ENCODE measurements around the gene ABR.

ABR gene

GRCh38 chr17:1120596-1121441, 59.0 kb downstream of the ABR start:
- TF ChIP-seq CTCF (IDR thresholded peaks at IDR 0.05; ENCODE audit: low read depth, low read length) (no peak), MYC (IDR thresholded peaks at IDR 0.05; ENCODE audit: low read depth, low read length) (no peak)

GRCh38 chr17:1119924-1120323, 59.9 kb downstream of the ABR start:
- no peak for DNase-seq (ENCODE audit: low read depth)
- H3K4me3 ChIP-seq (ENCODE audit: low read depth, low read length): no peak overlapping the region
- TF ChIP-seq MYC (IDR thresholded peaks at IDR 0.05; ENCODE audit: low read depth, low read length): no peak
- TF ChIP-seq MAX (IDR thresholded peaks at IDR 0.05; ENCODE audit: low read depth, low read length): no peak
- TF ChIP-seq CTCF (IDR thresholded peaks at IDR 0.05; ENCODE audit: low read depth, low read length): no peak
- no peak for TF ChIP-seq POLR2A (IDR thresholded peaks at IDR 0.05; ENCODE audit: extremely low read depth, insufficient read length)

More at GRCh38 chr17:1120596-1121441, 59.0 kb downstream of the ABR start:
- H3K4me3 ChIP-seq (ENCODE audit: low read depth, low read length): no peak overlapping the region
- no peak for DNase-seq (ENCODE audit: low read depth)

GRCh38 chr17:1116602-1117001, 63.2 kb downstream of the ABR start:
- TF ChIP-seq POLR2A (IDR thresholded peaks at IDR 0.05; ENCODE audit: extremely low read depth, insufficient read length) (no peak), MAX (IDR thresholded peaks at IDR 0.05; ENCODE audit: low read depth, low read length) (no peak), CTCF (IDR thresholded peaks at IDR 0.05; ENCODE audit: low read depth, low read length) (no peak), MYC (IDR thresholded peaks at IDR 0.05; ENCODE audit: low read depth, low read length) (no peak)
- H3K4me3 ChIP-seq (ENCODE audit: low read depth, low read length): no peak overlapping the region
- DNase-seq (ENCODE audit: low read depth): no peak

- H3K4me3 ChIP-seq (ENCODE audit: low read depth, low read length): no peak overlapping the region
- no peak for DNase-seq (ENCODE audit: low read depth)
- no peak for TF ChIP-seq MYC (IDR thresholded peaks at IDR 0.05; ENCODE audit: low read depth, low read length)
These were observed 66.9 kb downstream of the ABR start for GRCh38 chr17:1112875-1113274.

GRCh38 chr17:1111599-1112443, 68.0 kb downstream of the ABR start:
- TF ChIP-seq MAX (IDR thresholded peaks at IDR 0.05; ENCODE audit: low read depth, low read length): no peak
- no peak overlapping the region for H3K4me3 ChIP-seq (ENCODE audit: low read depth, low read length)
- DNase-seq (ENCODE audit: low read depth): peak; percentile 73

- H3K4me3 ChIP-seq (ENCODE audit: low read depth, low read length): no peak overlapping the region
- DNase-seq (ENCODE audit: low read depth): peak; percentile 87
- peak; percentile 20 for TF ChIP-seq MYC (IDR thresholded peaks at IDR 0.05; ENCODE audit: low read depth, low read length)
- TF ChIP-seq POLR2A (IDR thresholded peaks at IDR 0.05; ENCODE audit: extremely low read depth, insufficient read length): no peak
These were observed 68.8 kb downstream of the ABR start for GRCh38 chr17:1110862-1111598.

- no peak overlapping the region for H3K4me3 ChIP-seq (ENCODE audit: low read depth, low read length)
- peak; percentile 35 for DNase-seq (ENCODE audit: low read depth)
- no peak for TF ChIP-seq POLR2A (IDR thresholded peaks at IDR 0.05; ENCODE audit: extremely low read depth, insufficient read length)
These were observed 69.3 kb downstream of the ABR start for GRCh38 chr17:1110541-1110861.

All from NB4 (cell line).